ENCODE measurements around the gene INSRR.

The INSRR gene

DNA sequence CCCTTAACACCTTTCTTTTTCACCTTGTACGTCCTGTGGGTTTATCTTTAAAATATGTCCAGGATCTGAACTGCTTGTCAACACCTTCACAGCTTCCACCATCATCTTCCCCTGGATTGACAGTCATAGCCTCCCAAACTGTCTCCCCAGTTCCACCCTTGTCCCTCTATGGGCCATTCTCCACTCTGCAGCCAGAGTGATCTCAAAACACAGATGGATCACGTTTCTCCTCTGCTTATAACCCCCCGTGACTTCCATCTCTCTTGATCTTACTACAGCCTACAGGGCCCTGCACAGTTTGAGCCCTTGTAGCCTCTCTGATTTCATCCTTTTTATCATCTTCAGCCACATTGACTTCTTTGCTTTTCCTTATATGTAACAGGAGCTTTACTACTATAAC, 4.3 kb downstream of the INSRR start:
- no peak for DNase-seq (ENCODE audit: low read depth)
- H3K4me3 ChIP-seq (ENCODE audit: low read depth, low read length) = no peak overlapping the region
- TF ChIP-seq, protein P1, sequence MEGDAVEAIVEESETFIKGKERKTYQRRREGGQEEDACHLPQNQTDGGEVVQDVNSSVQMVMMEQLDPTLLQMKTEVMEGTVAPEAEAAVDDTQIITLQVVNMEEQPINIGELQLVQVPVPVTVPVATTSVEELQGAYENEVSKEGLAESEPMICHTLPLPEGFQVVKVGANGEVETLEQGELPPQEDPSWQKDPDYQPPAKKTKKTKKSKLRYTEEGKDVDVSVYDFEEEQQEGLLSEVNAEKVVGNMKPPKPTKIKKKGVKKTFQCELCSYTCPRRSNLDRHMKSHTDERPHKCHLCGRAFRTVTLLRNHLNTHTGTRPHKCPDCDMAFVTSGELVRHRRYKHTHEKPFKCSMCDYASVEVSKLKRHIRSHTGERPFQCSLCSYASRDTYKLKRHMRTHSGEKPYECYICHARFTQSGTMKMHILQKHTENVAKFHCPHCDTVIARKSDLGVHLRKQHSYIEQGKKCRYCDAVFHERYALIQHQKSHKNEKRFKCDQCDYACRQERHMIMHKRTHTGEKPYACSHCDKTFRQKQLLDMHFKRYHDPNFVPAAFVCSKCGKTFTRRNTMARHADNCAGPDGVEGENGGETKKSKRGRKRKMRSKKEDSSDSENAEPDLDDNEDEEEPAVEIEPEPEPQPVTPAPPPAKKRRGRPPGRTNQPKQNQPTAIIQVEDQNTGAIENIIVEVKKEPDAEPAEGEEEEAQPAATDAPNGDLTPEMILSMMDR (IDR thresholded peaks at IDR 0.05; ENCODE audit: control insufficient read depth, extremely low read depth, insufficient read depth) = no peak

- DNase-seq (ENCODE audit: low read depth) = no peak
- TF ChIP-seq, protein P1 (IDR thresholded peaks at IDR 0.05; ENCODE audit: control insufficient read depth, extremely low read depth, insufficient read depth) = no peak
- no peak overlapping the region for H3K4me3 ChIP-seq (ENCODE audit: low read depth, low read length)
Measured at GRCh38 chr1:156853761-156854160, 5.2 kb downstream of the INSRR start.

DNA sequence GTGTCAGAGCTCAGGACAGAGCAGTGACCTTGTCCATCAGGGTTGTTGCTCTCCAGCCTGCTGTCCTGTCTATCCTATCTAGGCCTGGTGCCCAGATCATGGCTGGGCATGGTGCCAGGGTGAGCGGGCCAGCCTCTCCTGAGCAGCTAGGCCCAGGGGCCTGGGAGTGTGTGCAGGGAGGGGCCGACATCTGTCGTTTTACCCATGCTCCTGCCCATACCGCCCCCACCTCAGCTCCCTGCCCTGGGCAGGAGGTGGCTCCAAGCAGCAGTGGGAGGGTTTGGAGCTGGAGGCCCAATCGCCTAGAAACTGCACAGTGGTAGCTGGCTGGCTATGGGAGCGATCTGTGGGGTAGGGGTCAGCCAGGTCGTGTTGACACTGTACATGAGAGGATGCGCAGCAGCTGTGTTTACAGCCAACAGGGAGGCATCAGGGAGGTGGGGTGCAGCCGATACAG, 6.5 kb downstream of the INSRR start:
- peak; percentile 44 for DNase-seq (ENCODE audit: low read depth)
- no peak overlapping the region for H3K4me3 ChIP-seq (ENCODE audit: low read depth, low read length)
- TF ChIP-seq, protein P1 (IDR thresholded peaks at IDR 0.05; ENCODE audit: control insufficient read depth, extremely low read depth, insufficient read depth) = no peak

- DNase-seq (ENCODE audit: low read depth) = no peak
- H3K4me3 ChIP-seq (ENCODE audit: low read depth, low read length) = no peak overlapping the region
- TF ChIP-seq, protein P1 (IDR thresholded peaks at IDR 0.05; ENCODE audit: control insufficient read depth, extremely low read depth, insufficient read depth) = no peak
Measured at GRCh38 chr1:156851779-156852417, 7.0 kb downstream of the INSRR start.

DNA sequence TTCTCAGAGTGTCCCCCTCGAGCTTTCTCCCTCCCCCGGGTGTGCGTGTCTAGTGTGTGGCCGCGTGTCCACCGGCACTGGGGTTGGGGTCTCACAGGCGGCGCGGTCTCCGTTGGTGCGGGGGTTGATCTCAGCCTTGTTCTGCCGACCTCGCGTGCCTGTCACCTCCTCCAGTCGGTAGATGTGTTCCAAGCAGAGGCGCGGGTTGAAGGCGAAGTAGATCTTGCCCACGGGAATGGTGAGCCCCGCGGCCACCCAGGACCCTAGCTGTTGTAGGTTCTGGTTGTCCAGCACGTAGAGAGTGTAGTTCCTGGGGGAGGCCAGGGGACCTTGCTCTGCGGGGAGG, 9.8 kb downstream of the INSRR start:
- no peak for DNase-seq (ENCODE audit: low read depth)
- no peak overlapping the region for H3K4me3 ChIP-seq (ENCODE audit: low read depth, low read length)
- TF ChIP-seq, protein P1 (IDR thresholded peaks at IDR 0.05; ENCODE audit: control insufficient read depth, extremely low read depth, insufficient read depth) = no peak

DNA sequence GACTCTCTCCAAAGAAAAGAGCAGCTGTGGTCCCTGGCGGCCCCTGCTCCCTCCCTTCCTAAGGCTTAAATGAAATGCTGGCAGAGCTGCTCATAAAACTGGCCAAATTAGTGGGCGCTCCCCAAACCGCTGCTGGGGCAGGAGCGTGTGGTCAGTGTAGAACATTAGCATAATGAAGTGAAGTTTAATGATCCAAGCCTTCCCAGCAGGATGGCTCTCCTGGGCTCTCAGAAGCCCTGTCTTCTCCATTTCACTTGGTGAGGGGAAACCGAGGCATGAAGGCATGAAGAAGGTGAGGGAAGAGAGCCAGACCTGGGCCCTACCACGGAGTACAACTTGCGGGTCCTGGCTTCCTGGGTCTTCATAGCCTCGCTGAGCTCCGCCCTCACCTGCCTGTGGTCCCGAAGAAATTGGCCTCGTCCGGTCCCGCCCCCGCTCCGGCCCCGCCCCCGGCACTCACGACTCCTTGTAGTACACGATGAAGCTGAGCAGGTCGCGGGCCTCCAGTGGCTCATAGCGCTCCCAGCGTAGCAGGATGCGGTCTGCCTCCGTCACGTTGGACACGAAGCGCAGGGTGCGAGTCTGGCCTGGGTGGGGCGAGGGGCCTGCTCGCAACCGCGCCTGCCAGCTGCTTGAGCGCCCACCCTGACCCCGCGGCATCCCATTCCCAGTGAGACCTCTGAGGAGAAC, 10.3 kb downstream of the INSRR start:
- TF ChIP-seq, protein P1 (IDR thresholded peaks at IDR 0.05; ENCODE audit: control insufficient read depth, extremely low read depth, insufficient read depth) = no peak
- no peak for DNase-seq (ENCODE audit: low read depth)
- no peak overlapping the region for H3K4me3 ChIP-seq (ENCODE audit: low read depth, low read length)

Data from LNCaP clone FGC (cell line).